Activated CD8-positive, alpha-beta memory T cell treated with anti-CD3 and anti-CD28 coated beads for 1 hour (primary cell): ENCODE results near the gene ANKRD34C.
"Not testable (repeated sequence)": the region's sequence is repeated elsewhere in the genome, so short reads cannot be mapped to it uniquely, and the experiment has no call there.

Experiments used
- DNase-seq, 2 donors: peaks; one replicate each; pipeline ENCODE4 v3.0.0-alpha.2; 2020; ENCODE audit warnings: low read depth in 1 of 2; ENCODE audit errors: extremely low read depth in 1 of 2

ANKRD34C gene

DNA sequence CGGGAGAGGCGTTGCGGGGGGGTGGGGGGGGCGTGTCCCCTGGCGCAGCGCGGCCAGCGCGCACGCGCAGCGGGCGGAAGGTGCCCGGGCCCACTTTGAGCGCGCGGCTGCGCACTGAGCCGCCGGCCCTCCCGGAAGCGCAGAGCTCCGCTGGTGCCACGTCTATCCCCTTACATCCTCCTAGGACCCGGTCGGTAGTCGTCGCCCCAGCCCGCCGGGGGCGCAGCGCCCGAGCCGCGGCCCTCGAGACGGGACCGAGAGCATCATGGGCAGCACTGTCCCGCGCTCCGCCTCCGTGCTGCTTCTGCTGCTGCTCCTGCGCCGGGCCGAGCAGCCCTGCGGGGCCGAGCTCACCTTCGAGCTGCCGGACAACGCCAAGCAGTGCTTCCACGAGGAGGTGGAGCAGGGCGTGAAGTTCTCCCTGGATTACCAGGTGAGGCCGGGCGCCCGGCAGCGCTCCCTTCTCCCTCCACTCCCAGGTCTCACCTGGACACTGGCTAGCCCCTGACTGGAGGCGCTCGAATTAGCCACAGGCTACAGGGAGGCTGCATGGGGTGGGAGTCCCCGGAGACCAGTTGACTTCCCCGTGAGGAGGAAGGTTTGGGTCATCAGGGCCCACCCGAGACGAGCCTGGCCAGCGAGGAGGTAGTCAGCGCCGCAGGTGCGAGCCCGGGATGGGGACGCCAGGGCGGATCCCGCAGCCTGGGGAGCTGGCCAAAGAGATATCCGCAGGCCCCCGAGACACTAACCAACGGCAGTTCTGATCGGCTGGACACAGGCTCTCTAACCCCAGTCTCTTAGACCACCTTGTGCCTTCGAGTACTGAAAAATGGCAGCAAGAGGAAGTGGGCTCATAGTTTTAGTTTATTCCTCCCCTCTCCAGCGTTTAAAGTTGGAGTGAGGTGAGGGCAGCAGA lies 28.7 kb downstream of the ANKRD34C start, which contains the start of gene TMED3:
Gene TMED3 (plus strand): TSS at position 128 of the 916 bp plus-strand sequence. CDS start 138 bp downstream, at position 266.
- peak; percentile 25 to 61 for DNase-seq

DNA sequence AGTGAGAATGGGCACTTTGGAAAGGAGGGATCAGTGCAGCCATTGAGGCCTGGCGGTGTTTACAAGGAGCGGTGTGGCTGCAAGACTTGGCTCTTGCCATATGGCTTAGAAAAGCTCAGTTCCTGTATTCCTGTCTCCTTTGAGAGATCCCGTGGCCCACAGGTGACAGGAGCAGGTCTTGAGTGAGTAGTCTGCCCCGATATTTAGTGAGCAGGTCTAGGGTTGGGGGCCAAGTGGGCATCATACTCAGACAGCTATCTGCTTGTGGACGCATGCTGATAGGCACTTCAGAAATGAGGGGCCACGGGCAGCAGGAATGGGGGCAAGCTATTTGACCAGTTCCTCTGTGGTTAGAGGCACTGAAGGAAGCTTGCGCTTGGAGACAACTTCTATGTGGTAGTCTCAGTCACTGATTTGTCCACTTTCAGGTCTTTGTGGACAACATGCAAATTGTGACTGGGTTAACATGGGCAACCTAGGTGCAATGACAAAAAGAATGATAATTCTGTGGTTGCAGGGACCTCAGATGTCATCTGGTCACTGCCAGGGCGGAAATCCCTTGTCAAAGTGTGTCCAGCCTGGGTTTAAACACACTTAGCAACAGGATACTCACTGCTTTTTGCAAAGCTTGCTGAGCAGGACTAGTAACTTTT lies 29.5 kb downstream of the ANKRD34C start:
- DNase-seq, result no peak

DNA sequence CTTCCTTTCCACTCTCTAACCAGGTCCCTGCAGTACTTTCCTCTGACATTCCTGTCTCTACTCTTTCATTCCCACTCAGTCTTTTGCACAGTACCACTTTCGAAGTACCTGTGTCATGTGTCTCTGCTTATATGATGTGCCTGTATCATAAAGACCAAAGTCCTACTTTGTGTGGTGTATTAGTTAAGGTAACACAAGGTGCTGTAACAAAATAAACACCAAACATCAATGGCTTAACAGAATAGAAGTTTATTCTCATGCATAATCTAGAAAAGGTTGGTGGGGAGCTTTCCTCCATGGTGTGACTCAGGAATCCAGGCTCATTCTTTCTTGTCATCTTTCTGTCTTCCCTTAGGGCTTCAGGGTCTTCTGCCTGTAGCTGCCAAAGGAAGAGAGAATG lies 31.7 kb downstream of the ANKRD34C start:
- DNase-seq, result no peak

DNA sequence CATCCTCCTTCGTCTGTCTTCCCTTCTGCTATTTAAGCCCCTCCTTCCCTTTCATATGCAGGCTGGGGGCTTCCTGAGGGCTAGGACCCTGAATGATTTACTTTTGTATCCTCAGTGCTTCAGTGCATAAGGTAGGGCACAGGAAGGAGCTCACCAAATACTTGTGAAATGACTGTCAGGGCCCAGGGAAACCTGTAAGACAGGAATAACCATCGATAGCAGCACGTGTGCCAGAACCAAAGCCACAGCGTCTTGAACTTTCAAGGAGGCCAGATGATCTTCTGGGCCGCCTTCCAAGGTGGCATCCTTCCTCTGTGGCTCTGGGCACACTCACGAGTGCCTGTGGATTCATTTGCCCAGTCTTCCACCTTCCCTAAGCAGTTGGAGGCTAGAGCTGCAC lies 32.3 kb downstream of the ANKRD34C start:
- DNase-seq, result no peak

DNA sequence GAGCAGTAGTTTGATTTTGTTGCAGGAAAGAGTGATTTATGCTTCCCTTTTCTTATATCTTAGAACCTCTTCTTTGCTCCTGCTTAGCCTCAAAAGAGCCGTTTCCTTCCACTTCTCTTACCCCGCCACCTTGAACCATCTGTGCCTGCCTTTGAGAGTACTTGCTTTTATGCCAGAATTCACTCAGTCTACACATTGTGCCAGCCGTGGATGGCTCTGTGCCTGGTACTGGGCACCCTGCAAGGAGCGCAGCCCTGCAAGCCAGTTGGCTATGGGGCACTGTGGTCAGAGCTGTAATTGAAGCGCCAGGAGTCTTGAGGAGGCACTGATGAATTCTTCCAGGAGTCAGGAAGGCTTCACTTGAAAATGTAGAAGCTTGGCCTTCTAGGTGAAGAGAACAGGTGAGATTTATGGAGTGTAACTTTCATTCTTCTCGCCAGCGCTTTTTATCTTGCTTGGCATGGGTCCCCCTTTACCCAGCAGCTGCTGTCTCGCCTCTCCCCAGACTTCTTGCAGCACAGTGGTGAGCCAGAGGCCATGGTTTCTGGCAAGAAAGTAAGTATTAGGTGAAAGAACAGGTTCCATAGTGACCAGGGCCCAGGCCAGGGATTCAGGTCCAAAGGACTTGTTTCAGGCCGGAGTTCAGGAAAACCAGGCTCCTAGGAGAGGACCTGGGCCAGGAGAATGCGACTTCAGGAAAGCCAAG lies 33.3 kb downstream of the ANKRD34C start:
- no peak for DNase-seq

DNA sequence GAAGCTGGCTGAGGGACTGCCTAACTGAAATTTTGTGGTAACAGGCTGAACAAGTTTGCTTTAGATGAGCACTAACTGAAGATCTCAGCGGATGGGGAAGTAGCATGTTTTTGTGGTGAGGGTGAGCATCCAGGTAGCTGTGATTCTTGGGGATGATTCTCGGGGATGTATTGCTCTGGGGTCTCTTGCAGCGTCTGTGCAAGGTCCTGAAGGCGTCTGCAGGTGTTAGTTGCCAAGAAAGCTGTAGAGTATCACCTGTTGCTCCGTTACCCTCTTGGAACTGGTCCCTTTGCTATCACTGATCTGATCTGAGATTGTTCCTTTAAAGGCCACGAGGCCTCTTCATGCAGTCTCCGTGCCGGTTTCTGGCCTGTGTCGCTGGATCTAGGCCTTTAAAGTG lies 34.3 kb downstream of the ANKRD34C start:
- DNase-seq, result no peak

DNA sequence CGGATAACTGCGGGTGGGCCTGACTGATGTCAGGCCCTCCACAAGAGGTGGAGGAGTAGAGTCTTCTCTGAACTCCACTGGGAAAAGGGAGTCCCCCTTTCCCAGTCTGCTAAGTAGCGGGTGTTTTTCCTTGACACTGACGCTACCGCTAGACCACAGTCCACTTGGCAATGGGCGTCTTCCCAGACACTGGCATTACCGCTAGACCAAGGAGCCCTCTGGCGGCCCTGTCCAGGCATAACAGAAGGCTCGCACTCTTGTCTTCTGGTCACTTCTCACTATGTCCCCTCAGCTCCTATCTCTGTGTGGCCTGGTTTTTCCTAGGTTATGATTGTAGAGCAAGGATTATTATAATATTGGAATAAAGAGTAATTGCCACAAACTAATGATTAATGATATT lies 37.5 kb downstream of the ANKRD34C start:
- DNase-seq, result not testable (repeated sequence)

DNA sequence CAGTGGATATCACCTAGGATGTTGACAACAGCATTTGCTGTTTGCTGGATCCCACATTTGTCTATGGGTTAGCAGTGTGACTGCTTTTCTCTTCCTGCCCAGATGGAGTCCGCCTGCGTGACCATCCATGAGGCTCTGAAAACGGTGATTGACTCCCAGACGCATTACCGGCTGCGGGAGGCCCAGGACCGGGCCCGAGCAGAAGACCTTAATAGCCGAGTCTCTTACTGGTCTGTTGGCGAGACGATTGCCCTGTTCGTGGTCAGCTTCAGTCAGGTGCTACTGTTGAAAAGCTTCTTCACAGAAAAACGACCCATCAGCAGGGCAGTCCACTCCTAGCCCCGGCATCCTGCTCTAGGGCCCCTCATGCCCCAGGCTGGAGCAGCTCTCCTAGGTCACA lies 39.4 kb downstream of the ANKRD34C start:
- DNase-seq, result no peak

DNA sequence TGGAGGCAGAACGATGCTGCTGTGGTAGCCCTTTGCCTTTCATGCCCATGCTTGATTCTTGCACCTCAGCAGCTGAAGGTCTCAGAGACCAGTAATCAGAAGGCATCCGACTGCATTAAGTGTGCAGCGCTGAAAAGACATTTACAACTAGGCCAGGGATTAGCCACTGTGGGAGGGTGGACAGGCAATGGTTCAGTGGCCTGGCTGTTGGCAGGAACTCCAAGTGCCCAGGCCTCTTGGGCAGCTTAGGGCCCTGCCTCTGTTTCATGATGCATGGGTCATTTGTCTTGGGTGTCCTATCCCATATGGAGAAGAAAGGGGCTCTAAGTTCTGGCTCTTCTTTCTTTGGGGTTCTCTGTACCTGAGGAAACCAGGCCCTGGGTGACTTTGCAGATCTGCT lies 39.8 kb downstream of the ANKRD34C start:
- no peak for DNase-seq

DNA sequence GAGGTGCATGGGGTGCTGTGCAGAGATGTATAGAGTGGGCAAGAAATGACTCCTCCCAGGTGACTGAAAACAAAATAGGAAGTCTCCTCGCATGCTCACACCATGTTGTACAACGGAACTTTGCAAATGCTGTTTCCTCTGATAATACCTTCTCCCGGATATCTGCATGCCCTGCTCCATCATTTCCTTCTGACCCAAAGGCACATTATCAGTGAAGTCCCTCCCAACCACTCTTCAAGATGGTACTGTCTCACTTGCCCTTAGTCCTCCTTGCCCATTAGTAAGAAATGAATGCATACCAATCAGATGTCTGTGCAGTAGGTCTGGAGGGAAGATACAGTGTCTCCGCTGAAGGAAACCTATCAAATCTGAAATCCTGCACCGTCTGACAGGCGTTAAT lies 40.4 kb downstream of the ANKRD34C start:
- DNase-seq, result no peak

DNA sequence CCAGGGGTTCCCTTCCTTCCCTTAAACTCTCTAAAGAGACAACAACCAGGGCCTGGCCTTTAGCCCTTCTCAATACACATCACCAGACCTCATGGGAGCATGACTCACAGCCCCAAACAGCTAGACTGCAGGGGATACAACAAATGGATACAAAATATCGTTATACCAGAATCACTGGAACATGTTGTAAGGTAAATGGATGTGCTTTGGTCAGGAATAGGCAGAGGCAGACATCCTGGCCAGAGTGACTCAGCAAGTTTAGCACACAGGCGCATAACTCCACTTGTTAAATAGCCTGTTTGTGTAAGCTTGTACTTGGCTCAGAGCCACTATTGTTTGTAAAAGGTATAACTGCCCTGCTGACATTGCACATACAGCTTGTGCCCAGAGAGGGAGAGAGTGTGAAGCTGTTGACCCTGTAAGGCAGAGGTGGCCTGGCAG lies 46.7 kb downstream of the ANKRD34C start:
- no peak for DNase-seq
